Measurements from ENCODE around the gene AREG.
A peak's percentile ranks its signal among the peaks of the same experiment; 100 is the strongest.

The AREG gene

GRCh38 chr4:74439952-74440351, 5.0 kb upstream of the AREG start:
- no peak overlapping the region for H2AFZ ChIP-seq (ENCODE audit: low read length)
- no peaks in the 10 kb centered on the region for H3K79me2 ChIP-seq (ENCODE audit: low read length)
- peak overlapping the region; percentile 31; the same call in 1 of the 2 replicates for H3K4me2 ChIP-seq (ENCODE audit: low read depth, low read length)

GRCh38 chr4:74440356-74440755, 4.6 kb upstream of the AREG start:
- H4K20me1 ChIP-seq (ENCODE audit: insufficient read depth, low read length), result no peaks in the 10 kb centered on the region
- no peak overlapping the region for H3K9ac ChIP-seq (ENCODE audit: low read length)
- no peaks in the 10 kb centered on the region for H3K9me2 ChIP-seq (replicated peaks; ENCODE audit: insufficient read depth, low read length)
- H3F3A ChIP-seq (ENCODE audit: insufficient read depth, low read length), result peaks cover 14% of the 10 kb centered on the region
- peak; percentile 41 for DNase-seq
- no peak overlapping the region for H2AFZ ChIP-seq (ENCODE audit: low read length)
- peak overlapping the region; percentile 31; the same call in 1 of the 2 replicates for H3K4me2 ChIP-seq (ENCODE audit: low read depth, low read length)
- H3K79me2 ChIP-seq (ENCODE audit: low read length), result no peaks in the 10 kb centered on the region
- 0 out of 2 replicates have a peak overlapping the region, but pooled peaks have one; percentile 11 for H3K4me3 ChIP-seq (ENCODE audit: low read length)
- no peaks in the 10 kb centered on the region for H3K9me3 ChIP-seq (replicated peaks; ENCODE audit: insufficient read depth, low read length)
- H3K27ac ChIP-seq (ENCODE audit: low read length), result peak overlapping the region; percentile 35; the same call in 1 of the 2 replicates
- no peaks in the 10 kb centered on the region for H3K36me3 ChIP-seq (replicated peaks; ENCODE audit: insufficient read depth, low read length)
- no peak for TF ChIP-seq EZH2 (optimal IDR thresholded peaks at IDR 0.05; ENCODE audit: low read depth, low read length)
- no peak for TF ChIP-seq EZH2phosphoT487 (IDR thresholded peaks at IDR 0.05; ENCODE audit: low read length)
- no peak for TF ChIP-seq CTCF (IDR thresholded peaks at IDR 0.05; ENCODE audit: low read length)
- H3K4me1 ChIP-seq (ENCODE audit: low read length), result peaks cover 6% of the 10 kb centered on the region; the same call in 1 of the 2 replicates
- no peaks in the 10 kb centered on the region for H3K27me3 ChIP-seq (replicated peaks; ENCODE audit: insufficient read depth, low read length)

More at GRCh38 chr4:74439952-74440351, 5.0 kb upstream of the AREG start:
- H3K9ac ChIP-seq (ENCODE audit: low read length), result no peak overlapping the region
- peaks cover 10% of the 10 kb centered on the region for H3F3A ChIP-seq (ENCODE audit: insufficient read depth, low read length)
- no peaks in the 10 kb centered on the region for H3K9me3 ChIP-seq (replicated peaks; ENCODE audit: insufficient read depth, low read length)
- no peaks in the 10 kb centered on the region for H3K36me3 ChIP-seq (replicated peaks; ENCODE audit: insufficient read depth, low read length)
- peak; percentile 63 for DNase-seq
- H3K4me1 ChIP-seq (ENCODE audit: low read length), result peaks cover 6% of the 10 kb centered on the region; the same call in 1 of the 2 replicates
- H3K4me3 ChIP-seq (ENCODE audit: low read length), result peak overlapping the region; percentile 11; the same call in 1 of the 2 replicates
- no peaks in the 10 kb centered on the region for H4K20me1 ChIP-seq (ENCODE audit: insufficient read depth, low read length)
- H3K27ac ChIP-seq (ENCODE audit: low read length), result peak overlapping the region; percentile 35; the same call in 1 of the 2 replicates
- no peaks in the 10 kb centered on the region for H3K9me2 ChIP-seq (replicated peaks; ENCODE audit: insufficient read depth, low read length)
- TF ChIP-seq EZH2phosphoT487 (IDR thresholded peaks at IDR 0.05; ENCODE audit: low read length) (no peak), CTCF (IDR thresholded peaks at IDR 0.05; ENCODE audit: low read length) (no peak), EZH2 (optimal IDR thresholded peaks at IDR 0.05; ENCODE audit: low read depth, low read length) (no peak)
- H3K27me3 ChIP-seq (replicated peaks; ENCODE audit: insufficient read depth, low read length), result no peaks in the 10 kb centered on the region

GRCh38 chr4:74441744-74442143, 3.2 kb upstream of the AREG start:
- H3K27me3 ChIP-seq (replicated peaks; ENCODE audit: insufficient read depth, low read length), result no peaks in the 10 kb centered on the region
- no peaks in the 10 kb centered on the region for H3K9me2 ChIP-seq (replicated peaks; ENCODE audit: insufficient read depth, low read length)
- H3K9ac ChIP-seq (ENCODE audit: low read length), result no peak overlapping the region
- H2AFZ ChIP-seq (ENCODE audit: low read length), result no peak overlapping the region
- H4K20me1 ChIP-seq (ENCODE audit: insufficient read depth, low read length), result no peaks in the 10 kb centered on the region
- H3K4me3 ChIP-seq (ENCODE audit: low read length), result no peak overlapping the region
- TF ChIP-seq EZH2 (optimal IDR thresholded peaks at IDR 0.05; ENCODE audit: low read depth, low read length), result no peak
- TF ChIP-seq CTCF (IDR thresholded peaks at IDR 0.05; ENCODE audit: low read length), result no peak
- no peak for TF ChIP-seq EZH2phosphoT487 (IDR thresholded peaks at IDR 0.05; ENCODE audit: low read length)
- H3F3A ChIP-seq (ENCODE audit: insufficient read depth, low read length), result peaks cover 17% of the 10 kb centered on the region
- no peak overlapping the region for H3K4me2 ChIP-seq (ENCODE audit: low read depth, low read length)
- H3K4me1 ChIP-seq (ENCODE audit: low read length), result peaks cover 6% of the 10 kb centered on the region; the same call in 1 of the 2 replicates
- no peaks in the 10 kb centered on the region for H3K79me2 ChIP-seq (ENCODE audit: low read length)
- no peak for DNase-seq
- H3K36me3 ChIP-seq (replicated peaks; ENCODE audit: insufficient read depth, low read length), result no peaks in the 10 kb centered on the region
- H3K27ac ChIP-seq (ENCODE audit: low read length), result no peak overlapping the region
- H3K9me3 ChIP-seq (replicated peaks; ENCODE audit: insufficient read depth, low read length), result no peaks in the 10 kb centered on the region
